SK-N-MC (cell line): ENCODE results near the gene FUT8.

Experiments used
- EZH2 ChIP-seq: fragments of 200-600 bp; sonication (generic); IDR thresholded peaks from one replicate; pipeline ENCODE4 v1.6.1; 2017; ENCODE audit warnings: antibody characterized with exemption
- FOXP2 ChIP-seq: optimal IDR thresholded peaks from 2 replicates; pipeline ENCODE3; 2011; ENCODE audit warnings: mild to moderate bottlenecking, moderate library complexity; ENCODE audit not compliant: insufficient read depth; ENCODE audit errors: extremely low read length, control extremely low read depth
- POLR2AphosphoS5 ChIP-seq: IDR thresholded peaks from 2 replicates; pipeline ENCODE4 v1.6.1; 2012; ENCODE audit warnings: mild to moderate bottlenecking, low read depth, low read length, borderline replicate concordance

DNA sequence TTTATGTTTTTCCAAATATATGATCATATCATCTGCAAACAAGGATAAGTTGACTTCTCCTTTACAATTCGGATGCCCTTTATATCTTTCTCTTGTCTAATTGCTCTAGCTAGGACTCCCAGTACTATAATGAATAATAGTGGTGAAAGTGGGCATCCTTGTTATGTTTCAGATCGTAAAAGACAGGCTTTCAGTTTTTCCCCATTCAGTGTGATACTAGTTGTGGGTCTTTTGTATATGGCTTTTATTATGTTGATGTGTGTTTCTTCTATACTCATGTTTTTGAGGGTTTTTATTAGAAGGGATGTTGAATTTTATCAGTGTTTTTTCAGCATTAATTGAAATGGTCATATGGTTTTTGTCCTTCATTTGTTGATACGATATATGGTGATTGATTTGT, 97.3 kb downstream of the FUT8 start:
- TF ChIP-seq FOXP2 (no peak), EZH2 (no peak), POLR2AphosphoS5 (no peak)
